ENCODE measurements around the gene KCNIP3. TPM values are rescaled to one million over a fixed set of nuclear protein-coding genes. Genes with fewer than 3 reads are reported as not detected.

KCNIP3 gene
- total RNA-seq, 1 donor from 2014 or later, result 7.3 TPM

DNA sequence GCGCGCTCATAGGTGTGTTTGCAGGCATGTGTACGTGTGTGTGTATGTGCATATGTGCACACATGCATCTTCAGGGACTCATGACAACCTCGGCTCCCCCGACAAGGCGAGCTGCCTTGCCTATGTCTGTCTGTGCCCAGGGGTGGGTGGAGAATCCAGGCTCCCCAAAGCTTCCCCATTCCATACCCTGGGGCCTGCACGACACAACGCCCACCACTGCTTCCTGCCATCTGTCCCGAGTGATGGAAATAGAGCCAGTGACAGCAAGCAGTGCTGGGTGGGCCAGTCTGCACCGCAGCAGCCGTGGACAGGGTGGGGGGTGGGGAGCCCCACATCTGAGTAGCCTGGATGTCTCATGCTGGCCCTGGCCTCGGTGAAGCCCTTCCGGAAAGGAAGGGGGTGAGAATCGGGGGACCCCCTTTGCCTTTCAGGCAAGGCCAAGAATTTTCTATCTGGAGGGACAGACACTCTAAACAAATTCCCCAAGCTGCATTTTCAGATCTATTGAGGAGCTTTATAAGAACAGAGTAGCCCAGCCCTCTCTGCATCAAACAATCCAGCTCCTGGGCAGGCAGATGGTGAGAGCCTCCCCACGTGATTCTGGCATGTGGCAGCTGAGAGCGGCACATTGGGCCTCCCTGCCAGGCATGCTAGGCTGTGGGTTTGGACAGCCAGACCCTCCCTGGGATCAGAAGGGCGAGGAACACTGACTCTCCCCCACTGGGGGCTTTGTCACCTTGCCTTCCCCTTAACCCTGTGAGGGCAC lies 4.9 kb downstream of the KCNIP3 start:
- Mint-ChIP-seq H3K27ac (ENCODE audit: unreplicated experiment) (peak overlapping the region; percentile 55), H3K9me3 (ENCODE audit: unreplicated experiment) (peaks cover 9% of the 10 kb centered on the region), H3K4me3 (ENCODE audit: unreplicated experiment) (no peak overlapping the region), H3K4me1 (ENCODE audit: low read depth, unreplicated experiment) (peaks cover 21% of the 10 kb centered on the region), H3K27me3 (ENCODE audit: unreplicated experiment) (peaks cover 6% of the 10 kb centered on the region), H3K36me3 (ENCODE audit: unreplicated experiment) (no peaks in the 10 kb centered on the region)
- TF ChIP-seq, protein P1, sequence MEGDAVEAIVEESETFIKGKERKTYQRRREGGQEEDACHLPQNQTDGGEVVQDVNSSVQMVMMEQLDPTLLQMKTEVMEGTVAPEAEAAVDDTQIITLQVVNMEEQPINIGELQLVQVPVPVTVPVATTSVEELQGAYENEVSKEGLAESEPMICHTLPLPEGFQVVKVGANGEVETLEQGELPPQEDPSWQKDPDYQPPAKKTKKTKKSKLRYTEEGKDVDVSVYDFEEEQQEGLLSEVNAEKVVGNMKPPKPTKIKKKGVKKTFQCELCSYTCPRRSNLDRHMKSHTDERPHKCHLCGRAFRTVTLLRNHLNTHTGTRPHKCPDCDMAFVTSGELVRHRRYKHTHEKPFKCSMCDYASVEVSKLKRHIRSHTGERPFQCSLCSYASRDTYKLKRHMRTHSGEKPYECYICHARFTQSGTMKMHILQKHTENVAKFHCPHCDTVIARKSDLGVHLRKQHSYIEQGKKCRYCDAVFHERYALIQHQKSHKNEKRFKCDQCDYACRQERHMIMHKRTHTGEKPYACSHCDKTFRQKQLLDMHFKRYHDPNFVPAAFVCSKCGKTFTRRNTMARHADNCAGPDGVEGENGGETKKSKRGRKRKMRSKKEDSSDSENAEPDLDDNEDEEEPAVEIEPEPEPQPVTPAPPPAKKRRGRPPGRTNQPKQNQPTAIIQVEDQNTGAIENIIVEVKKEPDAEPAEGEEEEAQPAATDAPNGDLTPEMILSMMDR (IDR thresholded peaks at IDR 0.05; ENCODE audit: partially characterized antibody, unreplicated experiment), result no peak
- no peak for DNase-seq

DNA sequence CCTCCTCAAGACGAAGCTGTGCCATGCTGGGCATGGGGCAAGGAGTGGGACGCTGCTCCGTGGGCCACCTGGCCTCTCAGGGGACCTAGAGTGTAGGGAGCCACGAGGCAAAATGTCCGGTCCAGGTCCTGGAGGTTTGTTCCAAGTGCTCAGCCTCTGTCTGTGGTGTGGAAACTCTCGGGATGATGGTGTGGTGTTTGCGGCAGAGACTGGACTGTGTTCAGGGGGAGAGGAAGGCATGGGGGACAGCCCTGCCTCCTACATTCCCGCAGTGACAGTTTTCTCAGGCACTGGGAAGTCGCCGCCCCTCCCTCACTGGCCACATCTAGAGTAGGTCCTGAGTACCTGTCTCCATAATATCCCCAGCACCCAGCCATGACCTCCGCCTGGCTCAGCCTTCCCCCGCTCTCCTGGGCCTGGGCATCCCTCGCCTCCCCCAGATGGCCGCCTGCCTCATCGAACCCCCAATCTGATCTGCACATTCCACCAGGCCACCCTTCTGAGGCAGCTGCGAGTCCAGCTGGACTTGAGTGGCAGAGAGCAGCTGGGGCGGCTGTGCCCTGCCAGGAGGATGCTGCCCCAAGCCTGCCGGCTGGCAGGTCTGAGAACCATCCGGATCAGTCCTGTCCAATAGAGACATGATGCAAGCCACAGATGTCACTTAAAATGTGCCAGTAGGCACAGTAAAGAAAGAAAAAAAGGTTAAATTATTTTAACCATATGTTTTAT lies 6.2 kb downstream of the KCNIP3 start:
- H3K36me3 Mint-ChIP-seq (ENCODE audit: unreplicated experiment), result no peaks in the 10 kb centered on the region
- DNase-seq, result no peak
- H3K27me3 Mint-ChIP-seq (ENCODE audit: unreplicated experiment), result peaks cover 13% of the 10 kb centered on the region
- peaks cover 12% of the 10 kb centered on the region for H3K9me3 Mint-ChIP-seq (ENCODE audit: unreplicated experiment)
- H3K4me3 Mint-ChIP-seq (ENCODE audit: unreplicated experiment), result no peak overlapping the region
- TF ChIP-seq, protein P1 (IDR thresholded peaks at IDR 0.05; ENCODE audit: partially characterized antibody, unreplicated experiment), result no peak
- H3K27ac Mint-ChIP-seq (ENCODE audit: unreplicated experiment), result no peak overlapping the region
- H3K4me1 Mint-ChIP-seq (ENCODE audit: low read depth, unreplicated experiment), result peaks cover 23% of the 10 kb centered on the region

GRCh38 chr2:95305380-95306061 lies 8.4 kb downstream of the KCNIP3 start:
- H3K27ac Mint-ChIP-seq (ENCODE audit: unreplicated experiment), result peak overlapping the region; percentile 20
- no peaks in the 10 kb centered on the region for H3K36me3 Mint-ChIP-seq (ENCODE audit: unreplicated experiment)
- no peak for DNase-seq
- no peak overlapping the region for H3K4me3 Mint-ChIP-seq (ENCODE audit: unreplicated experiment)
- peaks cover 8% of the 10 kb centered on the region for H3K9me3 Mint-ChIP-seq (ENCODE audit: unreplicated experiment)
- TF ChIP-seq, protein P1 (IDR thresholded peaks at IDR 0.05; ENCODE audit: partially characterized antibody, unreplicated experiment), result no peak
- peaks cover 23% of the 10 kb centered on the region for H3K4me1 Mint-ChIP-seq (ENCODE audit: low read depth, unreplicated experiment)
- H3K27me3 Mint-ChIP-seq (ENCODE audit: unreplicated experiment), result peaks cover 11% of the 10 kb centered on the region

DNA sequence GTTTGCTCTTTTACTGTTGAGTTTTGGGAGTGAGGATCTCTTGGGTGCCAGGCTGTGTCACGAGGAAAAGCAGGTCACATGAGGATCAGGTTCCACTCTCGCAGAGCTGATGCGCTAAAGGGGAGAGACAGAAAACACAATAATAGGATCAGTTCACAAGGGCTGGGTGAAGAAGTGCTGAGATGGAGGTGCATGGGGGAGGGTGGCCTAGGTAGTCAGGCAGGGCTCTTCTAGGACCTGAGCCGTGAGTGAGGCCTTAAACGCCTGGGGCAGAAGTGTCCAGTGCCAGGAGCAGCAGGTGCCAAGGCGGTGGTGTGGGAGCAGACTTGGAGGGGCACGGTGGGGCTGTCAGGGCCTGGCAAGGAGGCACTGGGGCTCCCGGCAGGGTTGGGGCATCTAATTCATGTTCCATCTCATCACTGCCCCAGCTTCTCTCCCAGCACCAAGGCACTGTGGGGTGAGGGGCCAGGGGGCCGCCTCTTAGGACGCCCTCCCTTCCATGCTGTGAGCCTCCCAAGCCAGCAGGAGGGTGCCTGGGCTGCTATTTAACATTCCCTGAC lies 9.3 kb downstream of the KCNIP3 start:
- TF ChIP-seq, protein P1 (IDR thresholded peaks at IDR 0.05; ENCODE audit: partially characterized antibody, unreplicated experiment), result no peak
- H3K9me3 Mint-ChIP-seq (ENCODE audit: unreplicated experiment), result peaks cover 8% of the 10 kb centered on the region
- peaks cover 23% of the 10 kb centered on the region for H3K4me1 Mint-ChIP-seq (ENCODE audit: low read depth, unreplicated experiment)
- no peaks in the 10 kb centered on the region for H3K36me3 Mint-ChIP-seq (ENCODE audit: unreplicated experiment)
- peaks cover 10% of the 10 kb centered on the region for H3K27me3 Mint-ChIP-seq (ENCODE audit: unreplicated experiment)
- DNase-seq, result no peak
- peak overlapping the region; percentile 13 for H3K4me3 Mint-ChIP-seq (ENCODE audit: unreplicated experiment)
- no peak overlapping the region for H3K27ac Mint-ChIP-seq (ENCODE audit: unreplicated experiment)
